GM19463 (cell line): ENCODE results near the gene GNB3.
"Not testable (repeated sequence)": the region's sequence is repeated elsewhere in the genome, so short reads cannot be mapped to it uniquely, and the experiment has no call there.

ENCODE experiments used
- ATAC-seq: cut with Tn5 transposase; IDR thresholded peaks from one replicate; pipeline ENCODE4 v1.9.1; 2021; ENCODE audit warnings: mild to moderate bottlenecking, moderate library complexity; ENCODE audit not compliant: unreplicated experiment

GNB3 gene

GRCh38 chr12:6874015-6874368, 33.3 kb downstream of the GNB3 start:
- not testable (repeated sequence) for ATAC-seq

GRCh38 chr12:6879824-6880223, 39.1 kb downstream of the GNB3 start:
- ATAC-seq = not testable (repeated sequence)

- ATAC-seq = no peak
These were observed 42.5 kb downstream of the GNB3 start for GRCh38 chr12:6883252-6883651.

- ATAC-seq = no peak
These were observed 43.0 kb downstream of the GNB3 start for GRCh38 chr12:6883683-6884082.

GRCh38 chr12:6884539-6884938, 43.8 kb downstream of the GNB3 start:
- no peak for ATAC-seq

GRCh38 chr12:6886206-6886999, 45.7 kb downstream of the GNB3 start:
- not testable (repeated sequence) for ATAC-seq

GRCh38 chr12:6887460-6887859, 46.7 kb downstream of the GNB3 start:
- no peak for ATAC-seq

GRCh38 chr12:6888360-6888759, 47.6 kb downstream of the GNB3 start:
- no peak for ATAC-seq

- ATAC-seq = not testable (repeated sequence)
These were observed 48.1 kb downstream of the GNB3 start for GRCh38 chr12:6888794-6889193.

- not testable (repeated sequence) for ATAC-seq
These were observed 49.2 kb downstream of the GNB3 start for GRCh38 chr12:6889775-6890573.

- peak; percentile 95 for ATAC-seq
These were observed 50.3 kb downstream of the GNB3 start for GRCh38 chr12:6890789-6891645.

GRCh38 chr12:6891646-6892001, 50.9 kb downstream of the GNB3 start:
- no peak for ATAC-seq

- ATAC-seq = not testable (repeated sequence)
These were observed 52.0 kb downstream of the GNB3 start for GRCh38 chr12:6892683-6893082.

- ATAC-seq = no peak
These were observed 53.6 kb downstream of the GNB3 start for GRCh38 chr12:6894321-6894720.
